Ovary (tissue), 3 donors: ENCODE results near the gene TIMM21.

Experiments
- EP300 ChIP-seq: sonication (generic); formaldehyde crosslinking; IDR thresholded peaks from one replicate; pipeline ENCODE4 v1.6.1; 2017; ENCODE audit warnings: antibody characterized with exemption
- POLR2A ChIP-seq: fragments of 450-650 bp; IDR thresholded peaks from one replicate; pipeline ENCODE4 v1.6.1; 2017; ENCODE audit warnings: antibody characterized with exemption, mild to moderate bottlenecking, moderate library complexity
- TF ChIP-seq, protein P1 (sequence below), 3 donors: fragments of 450-650 bp in 2 of 3; fragments of 200-600 bp in 1 of 3; IDR thresholded peaks; one replicate each; pipeline versions ENCODE4 v1.5.1 to v1.8.0; 2016 to 2022; ENCODE audit warnings: antibody characterized with exemption in 3 of 3, mild to moderate bottlenecking in 1 of 3
- donor health status: DM: no; HTN: no; CAD: no.

- TF ChIP-seq POLR2A (no peak), EP300 (no peak)
- TF ChIP-seq, protein P1, sequence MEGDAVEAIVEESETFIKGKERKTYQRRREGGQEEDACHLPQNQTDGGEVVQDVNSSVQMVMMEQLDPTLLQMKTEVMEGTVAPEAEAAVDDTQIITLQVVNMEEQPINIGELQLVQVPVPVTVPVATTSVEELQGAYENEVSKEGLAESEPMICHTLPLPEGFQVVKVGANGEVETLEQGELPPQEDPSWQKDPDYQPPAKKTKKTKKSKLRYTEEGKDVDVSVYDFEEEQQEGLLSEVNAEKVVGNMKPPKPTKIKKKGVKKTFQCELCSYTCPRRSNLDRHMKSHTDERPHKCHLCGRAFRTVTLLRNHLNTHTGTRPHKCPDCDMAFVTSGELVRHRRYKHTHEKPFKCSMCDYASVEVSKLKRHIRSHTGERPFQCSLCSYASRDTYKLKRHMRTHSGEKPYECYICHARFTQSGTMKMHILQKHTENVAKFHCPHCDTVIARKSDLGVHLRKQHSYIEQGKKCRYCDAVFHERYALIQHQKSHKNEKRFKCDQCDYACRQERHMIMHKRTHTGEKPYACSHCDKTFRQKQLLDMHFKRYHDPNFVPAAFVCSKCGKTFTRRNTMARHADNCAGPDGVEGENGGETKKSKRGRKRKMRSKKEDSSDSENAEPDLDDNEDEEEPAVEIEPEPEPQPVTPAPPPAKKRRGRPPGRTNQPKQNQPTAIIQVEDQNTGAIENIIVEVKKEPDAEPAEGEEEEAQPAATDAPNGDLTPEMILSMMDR (IDR thresholded peaks at IDR 0.05): no peak
These were observed 6.1 kb upstream of the TIMM21 start for GRCh38 chr18:74142252-74142651.
